Measurements from ENCODE around the gene USP17L19.
"Not testable (repeated sequence)": the region's sequence is repeated elsewhere in the genome, so short reads cannot be mapped to it uniquely, and the experiment has no call there.

- not testable (repeated sequence) for TF ChIP-seq POLR2AphosphoS5 (IDR thresholded peaks at IDR 0.05; ENCODE audit: borderline replicate concordance, low read depth, low read length); EZH2 (IDR thresholded peaks at IDR 0.05); FOXP2 (optimal IDR thresholded peaks at IDR 0.05; ENCODE audit: control extremely low read depth, extremely low read length, insufficient read depth)
Measured at GRCh38 chr4:9257824-9258223, 4.6 kb downstream of the USP17L19 start, which contains the start of gene USP17L20.
